Endodermal cell (in vitro differentiated cells): Measurements from ENCODE around the gene POFUT1. TPM values are rescaled to one million over a fixed set of nuclear protein-coding genes. Genes with fewer than 3 reads are reported as not detected.
"Not testable (repeated sequence)": the region's sequence is repeated elsewhere in the genome, so short reads cannot be mapped to it uniquely, and the experiment has no call there.

Source experiments
- DNase-seq: peaks from one replicate; pipeline ENCODE4 v3.0.0-alpha.2; 2017
- H3K27ac ChIP-seq: 2 replicates; pipeline ENCODE4 v1.5.1; 2013; ENCODE audit warnings: mild to moderate bottlenecking, low read depth, low read length, moderate library complexity
- H3K27me3 ChIP-seq: 2 replicates; pipeline ENCODE4 v1.6.1; 2013; ENCODE audit warnings: mild to moderate bottlenecking, low read length, moderate library complexity; ENCODE audit not compliant: insufficient read depth, control insufficient read depth, poor library complexity, severe bottlenecking
- H3K36me3 ChIP-seq: 2 replicates; pipeline ENCODE4 v1.7.0; 2013; ENCODE audit warnings: mild to moderate bottlenecking, low read length, moderate library complexity; ENCODE audit not compliant: control insufficient read depth, insufficient read depth
- H3K4me1 ChIP-seq: one replicate; pipeline ENCODE4 v1.7.0; 2013; ENCODE audit warnings: low read length; ENCODE audit not compliant: control insufficient read depth, insufficient read depth
- H3K4me3 ChIP-seq: 2 replicates; pipeline ENCODE4 v1.5.1; 2013; ENCODE audit warnings: mild to moderate bottlenecking, low read length, moderate library complexity
- H3K9ac ChIP-seq: 2 replicates; pipeline ENCODE4 v1.6.1; 2013; ENCODE audit warnings: mild to moderate bottlenecking, low read length, moderate library complexity; ENCODE audit not compliant: poor library complexity, severe bottlenecking; ENCODE audit errors: extremely low read depth
- H3K9me3 ChIP-seq: 2 replicates; pipeline ENCODE4 v1.6.1; 2013; ENCODE audit warnings: mild to moderate bottlenecking, low read length, moderate library complexity; ENCODE audit not compliant: control insufficient read depth
- H3K27ac Mint-ChIP-seq: 2 replicates; pipeline ENCODE4 v1.8.0; 2020; ENCODE audit warnings: mixed read lengths
- H3K27me3 Mint-ChIP-seq: 2 replicates; pipeline ENCODE4 v1.8.0; 2021; ENCODE audit warnings: mild to moderate bottlenecking, mixed read lengths; ENCODE audit not compliant: insufficient read depth
- H3K36me3 Mint-ChIP-seq: 2 replicates; pipeline ENCODE4 v1.8.0; 2020; ENCODE audit warnings: low read depth, mixed read lengths
- H3K4me1 Mint-ChIP-seq: 2 replicates; pipeline ENCODE4 v1.8.0; 2020; ENCODE audit warnings: mixed read lengths
- H3K4me3 Mint-ChIP-seq: 2 replicates; pipeline ENCODE4 v1.8.0; 2020; ENCODE audit warnings: mild to moderate bottlenecking, moderate library complexity, mixed read lengths
- H3K9me3 Mint-ChIP-seq: 2 replicates; pipeline ENCODE4 v1.8.0; 2020; ENCODE audit warnings: mild to moderate bottlenecking, mixed read lengths
- WGBS, 2 experiments: methylation state at CpG; one replicate each; pipeline versions ENCODE4 v1.1.5 to v1.1.7; 2013; ENCODE audit warnings: missing lambda C conversion rate in 2 of 2, mixed read lengths in 1 of 2; ENCODE audit not compliant: insufficient coverage in 1 of 2, insufficient read length in 1 of 2; 5-methylcytosine and 5-hydroxymethylcytosine counted together
- total RNA-seq, 2 donors: library from RNA; stranded (reverse); fragmentation: NEBNext Ultra II Directional in 1 of 2; extraction: Animal tissue kit (Norgen Biotek cat#: 25700) in 1 of 2; gene quantifications; 2 replicates in 1 of 2; 3 replicates in 1 of 2; pipeline ENCODE4 v1.2.1, GENCODE V29; 2021
- TF ChIP-seq, protein P1 (sequence below): fragments of 200-600 bp; sonication (generic); conservative IDR thresholded peaks from 2 replicates; pipeline ENCODE4 v1.5.0; 2021; ENCODE audit warnings: antibody characterized with exemption, mild to moderate bottlenecking

POFUT1 gene
- total RNA-seq, 2 donors from 2014 or later: 43.9 to 44.8 TPM

DNA sequence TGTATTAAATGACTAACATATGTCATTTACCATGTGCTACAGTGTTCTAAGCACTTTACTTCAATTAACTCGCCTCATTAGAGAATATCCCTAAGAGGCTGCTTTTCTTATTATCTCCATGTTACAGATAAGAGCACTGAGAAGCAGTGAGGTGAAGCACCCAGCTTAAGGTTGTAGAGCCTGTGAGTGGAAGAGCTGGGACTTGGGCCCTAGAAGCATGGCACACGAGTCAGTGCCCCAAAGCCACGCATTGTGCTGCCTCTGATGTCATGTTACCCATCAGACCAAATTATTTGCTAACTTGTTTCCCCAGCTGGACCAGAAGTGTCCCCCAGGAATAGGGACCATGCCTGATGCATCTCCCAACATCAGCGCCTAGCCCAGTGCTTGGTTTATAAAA is 34.1 kb downstream of the POFUT1 start:
- DNase-seq: no peak
- Mint-ChIP-seq H3K4me3 (no peak overlapping the region), H3K36me3 (peaks cover 7% of the 10 kb centered on the region), H3K27me3 (no peaks in the 10 kb centered on the region), H3K4me1 (peaks cover 25% of the 10 kb centered on the region), H3K27ac (no peak overlapping the region), H3K9me3 (no peaks in the 10 kb centered on the region)
- H3K9me3 ChIP-seq: no peaks in the 10 kb centered on the region
- 93 to 100% methylated on average over 3 to 4 of the region's 4 CpGs for WGBS, 2 experiments
- peaks cover 12% of the 10 kb centered on the region for H3K4me1 ChIP-seq
- H3K27ac ChIP-seq: no peak overlapping the region
- no peak overlapping the region for H3K4me3 ChIP-seq
- TF ChIP-seq, protein P1, sequence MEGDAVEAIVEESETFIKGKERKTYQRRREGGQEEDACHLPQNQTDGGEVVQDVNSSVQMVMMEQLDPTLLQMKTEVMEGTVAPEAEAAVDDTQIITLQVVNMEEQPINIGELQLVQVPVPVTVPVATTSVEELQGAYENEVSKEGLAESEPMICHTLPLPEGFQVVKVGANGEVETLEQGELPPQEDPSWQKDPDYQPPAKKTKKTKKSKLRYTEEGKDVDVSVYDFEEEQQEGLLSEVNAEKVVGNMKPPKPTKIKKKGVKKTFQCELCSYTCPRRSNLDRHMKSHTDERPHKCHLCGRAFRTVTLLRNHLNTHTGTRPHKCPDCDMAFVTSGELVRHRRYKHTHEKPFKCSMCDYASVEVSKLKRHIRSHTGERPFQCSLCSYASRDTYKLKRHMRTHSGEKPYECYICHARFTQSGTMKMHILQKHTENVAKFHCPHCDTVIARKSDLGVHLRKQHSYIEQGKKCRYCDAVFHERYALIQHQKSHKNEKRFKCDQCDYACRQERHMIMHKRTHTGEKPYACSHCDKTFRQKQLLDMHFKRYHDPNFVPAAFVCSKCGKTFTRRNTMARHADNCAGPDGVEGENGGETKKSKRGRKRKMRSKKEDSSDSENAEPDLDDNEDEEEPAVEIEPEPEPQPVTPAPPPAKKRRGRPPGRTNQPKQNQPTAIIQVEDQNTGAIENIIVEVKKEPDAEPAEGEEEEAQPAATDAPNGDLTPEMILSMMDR: no peak
- H3K36me3 ChIP-seq: peaks cover 5% of the 10 kb centered on the region
- H3K9ac ChIP-seq: no peak overlapping the region
- no peaks in the 10 kb centered on the region for H3K27me3 ChIP-seq

DNA sequence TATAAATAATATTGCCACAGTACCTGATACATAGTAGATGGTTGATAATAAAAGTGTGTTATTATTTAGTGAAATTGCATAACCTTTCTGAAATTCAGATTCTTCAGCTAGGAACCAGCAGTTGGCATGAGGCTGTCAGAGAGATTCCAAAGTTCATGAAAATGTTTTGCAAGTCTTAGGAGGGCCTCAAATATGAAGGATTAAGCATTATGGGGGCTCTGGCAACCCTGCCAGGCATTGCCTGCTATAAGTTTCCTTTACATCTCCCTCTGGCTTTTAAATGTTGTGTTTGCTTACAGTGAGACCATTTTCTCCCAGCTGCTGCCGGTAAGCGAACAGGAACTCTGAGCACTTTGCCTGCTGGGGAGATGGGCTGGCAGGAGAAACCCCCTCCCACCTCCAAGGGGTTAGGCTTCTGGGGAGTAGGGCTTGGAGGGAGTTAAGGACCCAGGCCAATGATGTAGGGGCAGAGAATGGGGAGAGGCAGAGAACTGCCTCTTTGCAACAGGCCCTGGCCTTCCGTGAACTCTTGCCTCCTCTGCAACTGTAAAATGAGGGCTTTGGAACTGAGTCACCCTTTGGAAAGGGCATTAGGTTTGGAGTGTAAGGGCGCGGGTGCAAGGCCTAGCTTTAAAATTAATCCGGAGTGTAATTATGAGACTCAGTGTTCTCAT is 36.6 kb downstream of the POFUT1 start:
- no peak overlapping the region for H3K4me3 ChIP-seq
- Mint-ChIP-seq H3K27me3 (no peaks in the 10 kb centered on the region), H3K36me3 (no peaks in the 10 kb centered on the region), H3K9me3 (no peaks in the 10 kb centered on the region), H3K27ac (no peak overlapping the region), H3K4me1 (peaks cover 16% of the 10 kb centered on the region), H3K4me3 (no peak overlapping the region)
- H3K27me3 ChIP-seq: no peaks in the 10 kb centered on the region
- TF ChIP-seq, protein P1: no peak
- 97 to 100% methylated on average over 1 to 6 of the region's 6 CpGs for WGBS, 2 experiments
- H3K9ac ChIP-seq: no peak overlapping the region
- DNase-seq: no peak
- no peaks in the 10 kb centered on the region for H3K9me3 ChIP-seq
- H3K36me3 ChIP-seq: no peaks in the 10 kb centered on the region
- H3K27ac ChIP-seq: no peak overlapping the region
- H3K4me1 ChIP-seq: peaks cover 8% of the 10 kb centered on the region

DNA sequence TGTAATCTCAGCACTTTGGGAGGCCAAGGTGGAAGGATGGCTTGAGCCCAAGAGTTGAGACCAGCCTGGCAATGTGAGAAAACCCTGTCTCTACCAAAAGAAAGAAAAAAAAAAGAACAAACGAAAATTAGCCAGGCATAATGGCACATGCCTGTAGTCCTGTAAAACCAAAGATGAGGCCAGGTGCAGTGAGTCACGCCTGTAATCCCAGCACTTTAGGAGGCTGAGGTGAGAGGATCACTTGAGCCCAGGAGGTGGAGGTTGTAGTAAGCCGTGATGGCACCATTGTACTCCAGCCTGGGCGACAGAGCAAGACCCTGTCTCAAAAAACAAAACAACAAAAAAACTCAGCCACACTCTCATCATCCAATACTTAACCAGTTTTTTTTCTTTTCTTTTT is 37.3 kb downstream of the POFUT1 start:
- no peaks in the 10 kb centered on the region for H3K9me3 Mint-ChIP-seq
- Histone ChIP-seq H3K9me3 (no peaks in the 10 kb centered on the region), H3K9ac (no peak overlapping the region), H3K27me3 (no peaks in the 10 kb centered on the region), H3K4me1 (peaks cover 7% of the 10 kb centered on the region), H3K4me3 (no peak overlapping the region), H3K27ac (no peak overlapping the region), H3K36me3 (no peaks in the 10 kb centered on the region)
- H3K27me3 Mint-ChIP-seq: no peaks in the 10 kb centered on the region
- H3K4me1 Mint-ChIP-seq: peaks cover 10% of the 10 kb centered on the region
- H3K4me3 Mint-ChIP-seq: no peak overlapping the region
- no peak for DNase-seq
- 79 to 97% methylated on average over 2 to 4 of the region's 4 CpGs for WGBS, 2 experiments
- TF ChIP-seq, protein P1: no peak
- H3K27ac Mint-ChIP-seq: no peak overlapping the region
- H3K36me3 Mint-ChIP-seq: no peaks in the 10 kb centered on the region

DNA sequence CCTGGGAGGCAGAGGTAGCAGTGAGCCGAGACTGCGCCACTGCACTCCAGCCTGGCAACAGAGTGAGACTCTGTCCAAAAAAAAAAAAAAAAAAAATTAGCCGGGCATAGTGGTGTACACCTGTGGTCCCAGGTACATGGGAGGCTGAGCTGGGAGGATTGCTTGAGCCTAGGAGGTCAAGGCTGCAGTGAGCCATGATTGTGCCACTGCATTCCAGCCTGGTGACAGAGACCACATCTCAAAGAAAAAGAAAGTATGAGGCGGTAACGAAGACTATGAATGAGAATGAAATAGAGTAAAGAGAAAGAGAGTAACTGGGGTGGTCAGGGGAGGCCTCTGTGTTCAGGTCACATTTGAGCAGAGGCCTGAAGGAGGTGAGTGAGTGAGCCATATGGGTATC is 38.5 kb downstream of the POFUT1 start:
- not testable (repeated sequence) for H3K4me1 Mint-ChIP-seq, H3K9ac ChIP-seq, H3K9me3 ChIP-seq, H3K36me3 ChIP-seq, H3K9me3 Mint-ChIP-seq, DNase-seq, H3K36me3 Mint-ChIP-seq, H3K27me3 ChIP-seq, H3K27me3 Mint-ChIP-seq, H3K27ac Mint-ChIP-seq, H3K4me3 ChIP-seq, H3K27ac ChIP-seq, H3K4me3 Mint-ChIP-seq, H3K4me1 ChIP-seq
- WGBS, 2 experiments: 88 to 92% methylated on average over 2 to 5 of the region's 5 CpGs
